HAP-1 (cell line): ENCODE results near the gene MARCHF10.

Source experiments
- DNase-seq, 2 experiments: peaks; one replicate each; pipeline ENCODE4 v3.0.0-alpha.2; 2016 to 2020; ENCODE audit warnings: low spot score in 2 of 2
- H3K27me3 ChIP-seq: fragments of 250-450 bp; sonication (Bioruptor Pico); 2 replicates; pipeline ENCODE4 v1.5.1; 2020; ENCODE audit warnings: low read depth, mild to moderate bottlenecking, moderate library complexity
- H3K36me3 ChIP-seq: fragments of 250-450 bp; sonication (Bioruptor Pico); replicated peaks from 2 replicates; pipeline ENCODE4 v1.5.1; 2020; ENCODE audit warnings: mild to moderate bottlenecking
- H3K4me1 ChIP-seq: fragments of 250-450 bp; sonication (Bioruptor Pico); 2 replicates; pipeline ENCODE4 v1.5.1; 2020; ENCODE audit warnings: mild to moderate bottlenecking
- H3K4me3 ChIP-seq: fragments of 250-450 bp; sonication (Bioruptor Pico); 2 replicates; pipeline ENCODE4 v1.5.1; 2020; ENCODE audit warnings: mild to moderate bottlenecking, moderate library complexity
- H3K9me3 ChIP-seq: fragments of 250-450 bp; sonication (Bioruptor Pico); 2 replicates; pipeline ENCODE4 v1.5.1; 2020; ENCODE audit warnings: mild to moderate bottlenecking, moderate library complexity
- in situ Hi-C: fragments of 300-500 bp; cut with MboI; formaldehyde crosslinking; loops from 3 replicates; pipeline ENCODE4 v1.14.3; 2020; ENCODE audit warnings: low sequenced_read_pairs, inconsistent platforms, mixed read lengths

The MARCHF10 gene

DNA sequence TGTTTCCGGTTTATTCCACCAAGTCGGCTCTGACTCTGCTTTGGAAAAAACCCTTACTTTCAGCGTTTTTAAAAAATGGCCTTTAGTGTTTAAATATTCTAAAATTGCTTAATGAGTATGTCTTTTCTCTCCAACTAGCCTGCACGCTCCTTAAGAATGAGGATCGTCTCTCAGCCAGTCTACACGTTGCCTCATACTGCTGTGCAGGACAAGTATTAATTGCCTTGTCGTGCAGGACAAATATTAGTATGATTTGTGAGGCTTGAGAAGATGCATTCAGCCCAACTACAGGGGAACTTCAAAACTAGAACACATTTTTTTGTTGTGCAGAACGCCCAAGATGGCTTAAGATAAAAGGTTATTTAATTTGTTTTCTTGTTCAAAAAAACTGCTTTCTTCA, 61.2 kb downstream of the MARCHF10 start:
- no peaks in the 10 kb centered on the region for H3K27me3 ChIP-seq
- H3K4me1 ChIP-seq, result peaks cover 12% of the 10 kb centered on the region
- H3K4me3 ChIP-seq, result no peak overlapping the region
- DNase-seq, result no peak
- no peaks in the 10 kb centered on the region for H3K9me3 ChIP-seq
- in situ Hi-C loops, result no loop called here
- H3K36me3 ChIP-seq, result no peaks in the 10 kb centered on the region

DNA sequence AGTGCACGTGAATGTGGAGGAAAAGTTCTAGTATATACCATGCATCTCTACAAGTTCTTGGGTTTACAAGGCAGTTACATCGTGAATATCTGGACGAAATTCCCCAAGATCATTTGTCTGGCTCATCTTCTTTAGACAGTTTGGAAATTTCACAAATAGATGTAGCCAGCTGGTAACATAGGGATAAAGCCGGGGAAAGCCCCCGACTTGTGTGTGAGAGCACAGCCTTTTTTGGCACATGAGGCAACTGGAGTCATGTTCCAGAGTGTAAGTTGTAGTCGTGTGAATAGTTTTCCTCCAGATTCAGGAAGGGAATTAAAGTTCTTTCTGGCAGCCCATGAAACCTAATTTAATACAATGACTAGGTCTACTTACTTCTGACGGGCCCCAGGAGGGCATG, 62.3 kb downstream of the MARCHF10 start:
- in situ Hi-C loops, result no loop called here
- DNase-seq, result no peak

DNA sequence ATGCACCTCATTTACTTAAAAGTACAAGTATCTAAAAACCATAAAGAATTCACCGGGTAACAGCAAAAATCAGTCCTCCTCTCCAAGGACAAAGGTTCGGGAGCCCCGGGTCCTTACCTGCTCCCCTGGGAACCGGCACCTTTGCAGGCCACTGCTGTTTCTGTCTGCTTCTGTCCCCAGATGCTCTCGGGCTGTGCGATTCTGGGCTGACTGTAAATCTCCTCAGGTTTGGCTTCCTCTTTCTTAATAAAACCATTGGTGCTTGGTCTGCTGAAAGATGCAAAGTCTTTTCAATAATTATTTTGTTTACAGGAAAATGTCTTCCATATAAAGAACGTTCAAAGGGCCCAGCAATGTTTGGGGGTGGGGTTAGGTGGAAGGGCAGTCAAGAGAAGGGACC, 63.9 kb downstream of the MARCHF10 start:
- Histone ChIP-seq H3K4me3 (no peak overlapping the region), H3K9me3 (no peaks in the 10 kb centered on the region), H3K36me3 (no peaks in the 10 kb centered on the region), H3K4me1 (peaks cover 12% of the 10 kb centered on the region), H3K27me3 (no peaks in the 10 kb centered on the region)
- DNase-seq, result no peak
- in situ Hi-C loops, result no loop called here

More for the DNA sequence above, 62.3 kb downstream of the MARCHF10 start:
- Histone ChIP-seq H3K4me3 (no peak overlapping the region), H3K9me3 (no peaks in the 10 kb centered on the region), H3K4me1 (peaks cover 12% of the 10 kb centered on the region), H3K27me3 (no peaks in the 10 kb centered on the region), H3K36me3 (no peaks in the 10 kb centered on the region)

DNA sequence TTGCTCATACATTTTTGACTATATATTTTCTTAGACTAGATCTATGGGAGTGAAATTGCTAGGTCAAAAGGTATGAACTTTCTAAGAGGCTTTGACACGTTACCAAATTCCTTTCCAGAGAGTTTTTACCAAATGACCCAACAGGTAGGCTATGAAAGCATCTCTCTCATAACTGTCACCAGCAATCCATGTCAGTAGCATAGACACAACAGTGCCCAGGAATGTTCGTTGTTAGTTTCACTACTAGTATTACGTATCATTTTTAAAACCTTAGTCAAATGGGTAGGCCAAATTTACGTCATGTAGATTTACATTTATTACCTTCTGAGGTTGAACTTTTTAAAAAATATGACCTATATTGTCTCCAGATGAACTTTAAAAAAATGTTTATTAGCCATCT, 66.8 kb downstream of the MARCHF10 start:
- Histone ChIP-seq H3K9me3 (no peaks in the 10 kb centered on the region), H3K4me3 (no peak overlapping the region), H3K27me3 (no peaks in the 10 kb centered on the region), H3K36me3 (no peaks in the 10 kb centered on the region), H3K4me1 (no peaks in the 10 kb centered on the region)
- in situ Hi-C loops, result no loop called here
- DNase-seq, result no peak

DNA sequence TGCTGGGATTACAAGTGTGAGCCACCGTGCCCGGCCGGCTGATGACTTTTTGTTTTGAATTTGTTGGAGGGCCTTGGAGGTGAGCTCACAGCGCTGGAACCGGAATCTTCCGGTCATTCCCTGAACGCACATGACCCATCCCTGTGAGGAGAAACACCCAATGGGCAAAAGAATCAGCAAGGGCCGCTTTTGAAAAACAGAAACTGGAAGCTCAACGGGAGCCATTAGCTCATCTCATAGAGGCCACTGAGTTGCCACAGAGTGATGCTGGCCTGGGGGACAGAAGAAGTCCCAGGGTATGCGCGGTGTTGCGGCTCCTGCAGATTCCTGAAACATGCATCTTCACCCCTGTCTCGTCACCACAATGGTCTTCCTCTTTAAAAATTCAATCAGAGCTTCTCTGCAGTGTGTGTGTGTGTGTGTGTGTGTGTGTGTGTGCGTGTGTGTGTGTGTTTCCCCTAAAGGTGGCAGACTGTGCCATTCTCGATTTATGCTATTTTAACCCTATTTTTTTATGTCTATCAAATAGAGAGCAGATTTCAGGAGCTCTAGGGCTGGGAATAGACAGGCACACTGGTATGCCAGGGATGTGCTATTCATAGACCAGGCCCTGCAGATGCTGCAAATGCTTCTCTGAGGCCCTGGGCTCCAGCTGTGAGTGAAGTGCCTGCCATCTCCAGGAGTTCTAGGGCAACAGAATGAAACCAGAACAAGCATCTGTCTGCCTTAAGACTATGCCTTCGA, 68.3 kb downstream of the MARCHF10 start:
- DNase-seq, result no peak
- no peaks in the 10 kb centered on the region for H3K27me3 ChIP-seq
- no peaks in the 10 kb centered on the region for H3K9me3 ChIP-seq
- no peaks in the 10 kb centered on the region; the same call in 1 of the 2 replicates for H3K4me1 ChIP-seq
- in situ Hi-C loops, result no loop called here
- H3K4me3 ChIP-seq, result no peak overlapping the region
- no peaks in the 10 kb centered on the region for H3K36me3 ChIP-seq

DNA sequence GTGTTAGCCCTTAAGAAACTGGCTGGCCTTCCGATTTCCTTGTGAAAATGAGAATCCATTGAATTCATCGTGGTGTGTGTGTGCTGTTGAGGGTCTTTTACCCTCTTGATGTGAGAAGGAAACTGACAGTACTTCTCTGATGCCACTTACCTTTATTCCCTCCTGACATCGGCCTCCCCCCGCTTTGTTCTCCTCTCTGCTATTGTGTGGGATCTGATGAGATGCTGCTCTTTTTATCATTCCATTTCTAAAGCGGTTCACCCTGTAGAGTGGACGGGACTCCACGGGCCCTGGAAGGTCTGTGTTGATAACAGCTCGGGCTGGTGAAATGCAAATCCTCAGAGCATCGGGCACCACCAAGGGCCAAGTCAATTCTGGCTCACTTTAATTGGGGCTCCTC, 69.8 kb downstream of the MARCHF10 start:
- no peaks in the 10 kb centered on the region; the same call in 1 of the 2 replicates for H3K4me1 ChIP-seq
- H3K27me3 ChIP-seq, result no peaks in the 10 kb centered on the region
- no peaks in the 10 kb centered on the region for H3K9me3 ChIP-seq
- no peak for DNase-seq
- no peak overlapping the region for H3K4me3 ChIP-seq
- in situ Hi-C loops, result no loop called here
- H3K36me3 ChIP-seq, result no peaks in the 10 kb centered on the region

DNA sequence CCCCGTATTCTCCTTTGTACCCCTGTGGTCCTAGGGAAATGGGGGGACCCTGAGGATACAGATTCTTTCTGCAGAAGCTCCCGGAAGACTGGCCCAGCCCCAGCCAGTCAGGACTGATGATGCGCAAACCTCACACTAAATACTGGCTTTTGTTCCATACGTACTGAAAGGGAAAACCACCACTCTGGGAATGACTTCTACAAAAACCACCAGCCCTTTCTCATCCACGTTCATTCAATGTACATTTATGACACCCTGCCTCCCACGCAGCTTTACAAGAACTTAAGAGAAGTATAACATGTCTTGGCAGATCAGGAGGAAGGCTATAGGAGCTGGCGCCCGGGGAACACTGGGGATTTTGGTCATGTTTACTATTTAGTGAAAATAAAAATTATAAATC, 70.6 kb downstream of the MARCHF10 start:
- no peak for DNase-seq
- Histone ChIP-seq H3K4me3 (no peak overlapping the region), H3K36me3 (no peaks in the 10 kb centered on the region), H3K27me3 (no peaks in the 10 kb centered on the region), H3K4me1 (peaks cover 1% of the 10 kb centered on the region), H3K9me3 (no peaks in the 10 kb centered on the region)
- in situ Hi-C loops, result no loop called here

DNA sequence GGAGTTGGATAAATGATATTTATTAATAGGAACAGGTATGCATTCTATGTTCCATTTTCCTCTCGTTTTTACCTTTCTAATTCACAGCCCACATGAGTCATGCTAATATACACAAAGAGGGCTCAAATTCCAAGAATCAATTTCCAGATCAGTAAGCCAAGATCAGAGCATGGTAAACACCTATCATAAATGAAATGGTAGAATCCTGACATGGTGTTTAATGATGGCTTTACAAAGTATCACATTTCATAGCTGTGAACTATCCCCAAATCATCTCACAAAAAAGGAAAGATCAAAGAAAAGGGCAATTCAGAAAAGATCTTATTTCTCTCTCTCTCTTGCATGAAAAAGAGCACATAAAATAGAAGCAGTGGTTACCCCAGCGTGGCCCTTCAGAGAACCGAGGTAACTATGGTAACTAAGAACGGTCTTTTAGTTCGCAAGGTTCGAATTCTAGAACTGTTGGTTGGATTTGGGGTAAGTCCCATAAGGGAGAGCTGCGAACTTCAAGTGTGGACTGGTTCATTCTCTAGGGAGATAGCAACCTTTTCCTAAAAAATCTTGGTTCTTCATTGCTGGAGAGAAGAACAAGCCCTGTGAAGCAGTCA, 73.0 kb downstream of the MARCHF10 start:
- in situ Hi-C loops, result no loop called here
- Histone ChIP-seq H3K4me1 (peaks cover 12% of the 10 kb centered on the region), H3K27me3 (no peaks in the 10 kb centered on the region), H3K4me3 (no peak overlapping the region), H3K36me3 (no peaks in the 10 kb centered on the region), H3K9me3 (no peaks in the 10 kb centered on the region)
- DNase-seq, result no peak

DNA sequence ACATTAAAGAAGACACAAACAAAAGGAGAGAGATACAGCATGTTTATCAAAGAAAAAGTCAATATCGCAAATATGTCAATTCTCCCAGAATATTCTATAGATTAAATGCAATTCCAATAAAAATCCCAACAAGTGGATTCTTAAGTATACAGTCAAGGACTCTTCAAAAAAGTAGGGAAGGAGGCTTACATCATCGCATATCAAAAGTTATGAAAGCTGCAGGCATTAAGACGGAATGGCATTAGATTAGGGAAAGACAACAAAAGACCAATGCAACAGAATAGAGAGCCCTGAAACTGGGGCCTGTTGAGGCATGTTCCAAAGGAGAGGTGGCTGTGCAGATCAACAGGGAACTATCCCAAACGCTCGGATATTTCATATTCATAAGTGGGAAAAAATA, 76.0 kb downstream of the MARCHF10 start:
- no peak overlapping the region for H3K4me3 ChIP-seq
- H3K9me3 ChIP-seq, result no peaks in the 10 kb centered on the region
- peaks cover 12% of the 10 kb centered on the region for H3K4me1 ChIP-seq
- no peaks in the 10 kb centered on the region for H3K36me3 ChIP-seq
- no peaks in the 10 kb centered on the region for H3K27me3 ChIP-seq
- DNase-seq, result peak; percentile 68 to 85
- in situ Hi-C loops, result no loop called here

DNA sequence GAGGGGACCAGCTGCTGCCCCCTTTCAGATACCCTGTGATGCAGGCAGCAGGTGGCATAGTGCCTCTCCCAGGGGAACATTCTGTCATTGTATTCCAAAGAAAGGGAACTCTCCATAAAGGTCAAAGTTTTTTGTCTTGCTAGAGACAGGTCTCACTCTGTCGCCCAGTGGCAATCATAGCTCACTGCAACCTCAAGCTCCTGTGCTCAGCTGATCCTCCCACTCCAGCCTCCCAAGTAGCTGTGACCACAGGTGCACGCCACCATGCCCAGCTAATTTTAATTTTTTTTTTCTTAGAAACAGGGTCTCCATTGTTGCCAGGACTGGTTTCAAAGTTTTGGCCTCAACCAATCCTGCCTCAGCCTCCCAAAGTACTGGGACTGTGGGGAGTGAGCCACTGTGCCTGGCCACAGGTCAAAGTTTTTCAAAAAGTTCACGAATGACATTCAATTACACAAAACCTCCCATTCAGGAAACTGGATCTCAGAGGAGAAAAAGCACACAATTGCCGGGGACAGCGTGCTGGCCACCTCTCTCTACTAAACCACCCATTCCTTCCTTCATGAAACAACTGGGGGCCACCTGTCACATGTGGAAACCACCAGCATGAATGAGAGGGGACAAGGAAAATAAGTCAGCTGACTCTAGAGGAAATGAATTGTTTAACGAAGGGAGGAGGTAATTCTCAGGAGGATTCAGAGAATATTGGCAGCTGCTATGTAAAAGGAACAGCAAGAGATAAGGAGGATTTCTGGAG, 80.0 kb downstream of the MARCHF10 start:
- Histone ChIP-seq H3K4me1 (peaks cover 12% of the 10 kb centered on the region), H3K9me3 (no peaks in the 10 kb centered on the region), H3K4me3 (no peak overlapping the region), H3K36me3 (no peaks in the 10 kb centered on the region), H3K27me3 (no peaks in the 10 kb centered on the region)
- peak; percentile 29 to 37 for DNase-seq
- in situ Hi-C loops, result no loop called here

DNA sequence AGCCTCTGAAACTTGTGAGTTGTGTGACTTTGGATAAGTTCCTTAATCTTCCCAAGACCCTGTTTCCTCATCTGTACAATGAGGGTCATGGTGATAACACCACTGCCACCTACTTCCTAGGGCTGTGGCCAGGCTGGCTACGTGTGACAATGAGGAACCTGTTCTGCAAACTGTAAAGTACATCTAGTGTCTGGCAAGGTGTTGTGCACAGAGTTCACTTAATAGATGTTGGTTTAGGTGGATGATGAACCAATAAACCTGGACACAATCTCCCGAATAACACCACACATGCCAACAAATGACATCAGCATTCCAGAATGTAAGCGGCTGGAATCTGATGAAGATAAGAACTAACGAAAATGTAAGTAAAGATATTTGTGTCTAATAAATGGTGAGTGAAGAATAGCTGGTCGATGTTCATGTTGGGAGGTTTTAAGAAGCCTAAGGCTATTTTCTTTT, 82.3 kb downstream of the MARCHF10 start:
- Histone ChIP-seq H3K4me3 (no peak overlapping the region), H3K4me1 (no peaks in the 10 kb centered on the region), H3K27me3 (no peaks in the 10 kb centered on the region), H3K36me3 (no peaks in the 10 kb centered on the region), H3K9me3 (no peaks in the 10 kb centered on the region)
- DNase-seq, result no peak
- in situ Hi-C loops, result no loop called here

DNA sequence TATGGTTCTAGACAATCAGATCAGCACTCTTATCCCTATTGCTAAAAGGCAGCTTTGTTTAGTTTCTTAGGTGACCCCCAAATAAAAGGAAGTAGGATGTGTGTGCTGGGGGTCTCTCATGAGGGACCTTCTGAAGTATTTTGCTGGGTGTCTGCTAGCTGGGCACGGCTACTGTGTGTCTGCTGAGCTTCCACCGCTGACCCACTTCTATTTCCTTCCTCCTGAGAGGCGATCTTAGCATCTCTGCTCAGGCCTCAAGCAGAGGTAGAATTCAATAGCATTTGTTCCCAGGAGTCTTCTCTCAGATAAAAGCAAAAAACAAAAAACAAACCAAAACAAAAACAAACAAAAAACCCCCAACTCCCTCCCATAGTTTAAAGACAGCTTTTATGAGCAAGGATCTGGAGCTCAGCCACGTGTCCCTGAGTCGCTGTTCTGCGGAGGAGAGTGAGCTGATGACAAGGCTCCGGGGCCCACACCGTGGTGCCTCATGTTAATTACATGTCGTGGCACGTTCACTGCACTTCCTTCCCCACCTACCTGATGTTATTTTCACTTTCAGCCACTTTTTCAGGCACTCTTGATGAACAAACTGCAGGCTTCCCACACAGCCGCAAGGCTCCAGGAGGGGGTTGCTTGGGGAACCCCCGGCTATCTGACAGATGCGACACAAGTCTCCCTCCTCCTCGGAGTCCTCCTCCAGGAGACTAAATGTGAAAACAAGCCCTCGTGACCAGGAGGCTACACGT, 83.5 kb downstream of the MARCHF10 start:
- Histone ChIP-seq H3K4me1 (no peaks in the 10 kb centered on the region), H3K4me3 (no peak overlapping the region)

DNA sequence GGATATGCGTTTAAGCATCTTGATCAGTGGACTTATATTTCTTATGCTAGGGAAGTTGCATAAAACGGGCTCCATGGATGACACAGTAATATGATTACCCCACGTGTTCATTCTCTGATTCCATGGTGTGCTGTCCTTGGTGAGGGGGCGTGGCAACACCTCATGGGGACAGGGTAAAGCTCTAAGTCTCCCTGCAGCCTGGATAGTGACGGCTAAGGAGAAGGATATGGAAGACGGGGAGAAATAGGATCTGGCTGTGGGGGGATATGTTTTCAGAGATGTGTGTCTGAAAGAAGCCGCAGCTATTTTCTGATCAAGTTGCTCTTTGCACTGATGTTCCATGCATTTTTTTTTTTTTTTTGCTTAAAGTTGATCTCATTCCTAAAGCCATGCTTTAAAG, 84.3 kb downstream of the MARCHF10 start:
- no peaks in the 10 kb centered on the region for H3K36me3 ChIP-seq
- no peaks in the 10 kb centered on the region for H3K4me1 ChIP-seq
- H3K9me3 ChIP-seq, result peaks cover 5% of the 10 kb centered on the region; the same call in 1 of the 2 replicates
- peak in 1 of 2 experiments; percentile 36 for DNase-seq
- in situ Hi-C loops, result no loop called here
- H3K4me3 ChIP-seq, result no peak overlapping the region
- H3K27me3 ChIP-seq, result no peaks in the 10 kb centered on the region

More for the DNA sequence above, 83.5 kb downstream of the MARCHF10 start:
- Histone ChIP-seq H3K27me3 (no peaks in the 10 kb centered on the region), H3K36me3 (no peaks in the 10 kb centered on the region), H3K9me3 (peaks cover 5% of the 10 kb centered on the region; the same call in 1 of the 2 replicates)
- DNase-seq, result no peak
- in situ Hi-C loops, result no loop called here
